Neural cell (in vitro differentiated cells): ENCODE measurements around the gene CADM1. TPM values are rescaled to one million over a fixed set of nuclear protein-coding genes. Genes with fewer than 3 reads are reported as not detected.
A peak's percentile ranks its signal among the peaks of the same experiment; 100 is the strongest.

Source experiments
- H2AFZ ChIP-seq: fragments of 200-600, 300-800 bp; sonication (generic), shearing (Covaris generic); 2 replicates; pipeline ENCODE4 v1.6.0; 2014; ENCODE audit warnings: low read depth, mild to moderate bottlenecking, antibody characterized with exemption, low read length, moderate library complexity
- H3F3A ChIP-seq: fragments of 200-600 bp; shearing (Covaris generic); 2 replicates; pipeline ENCODE4 v1.6.1; 2016; ENCODE audit warnings: mild to moderate bottlenecking, moderate library complexity, mixed read lengths, antibody characterized with exemption, low read length; ENCODE audit not compliant: insufficient read depth, poor library complexity, severe bottlenecking
- H3K27ac ChIP-seq: fragments of 200-600, 300-800 bp; sonication (generic), shearing (Covaris generic); 2 replicates; pipeline ENCODE4 v1.5.1; 2014; ENCODE audit warnings: mild to moderate bottlenecking, low read length, moderate library complexity
- H3K27me3 ChIP-seq: fragments of 300-800, 200-600 bp; sonication (generic), shearing (Covaris generic); 2 replicates; pipeline ENCODE4 v1.6.0; 2014; ENCODE audit warnings: mild to moderate bottlenecking, low read depth, low read length, moderate library complexity; ENCODE audit not compliant: insufficient read depth
- H3K36me3 ChIP-seq: fragments of 300-800, 200-600 bp; sonication (generic), shearing (Covaris generic); 2 replicates; pipeline ENCODE4 v1.5.1; 2014; ENCODE audit warnings: mild to moderate bottlenecking, antibody characterized with exemption, low read length, moderate library complexity; ENCODE audit not compliant: insufficient read depth
- H3K4me2 ChIP-seq: fragments of 300-800, 200-600 bp; sonication (generic), shearing (Covaris generic); 2 replicates; pipeline ENCODE4 v1.6.0; 2014; ENCODE audit warnings: mild to moderate bottlenecking, low read length
- H3K4me3 ChIP-seq: fragments of 300-800, 200-600 bp; sonication (generic), shearing (Covaris generic); 2 replicates; pipeline ENCODE4 v1.5.1; 2014; ENCODE audit warnings: mild to moderate bottlenecking, low read length, moderate library complexity
- H3K79me2 ChIP-seq: fragments of 200-600 bp; shearing (Covaris generic); replicated peaks from 2 replicates; pipeline ENCODE4 v1.6.0; 2014; ENCODE audit warnings: mild to moderate bottlenecking, low read length, moderate library complexity; ENCODE audit not compliant: insufficient read depth
- H3K9ac ChIP-seq: fragments of 300-800, 200-600 bp; sonication (generic), shearing (Covaris generic); 2 replicates; pipeline ENCODE4 v1.6.1; 2016; ENCODE audit warnings: mild to moderate bottlenecking, low read length, mixed read lengths
- H3K9me2 ChIP-seq: fragments of 200-600 bp; shearing (Covaris generic); 2 replicates; pipeline ENCODE4 v1.6.1; 2016; ENCODE audit warnings: mild to moderate bottlenecking, low read length, mixed read lengths; ENCODE audit not compliant: insufficient read depth
- H3K9me3 ChIP-seq: fragments of 200-600, 300-800 bp; sonication (generic), shearing (Covaris generic); 2 replicates; pipeline ENCODE4 v1.6.1; 2016; ENCODE audit warnings: mild to moderate bottlenecking, mixed run types, low read length, moderate library complexity, mixed read lengths
- H4K20me1 ChIP-seq: fragments of 200-600 bp; shearing (Covaris generic); 2 replicates; pipeline ENCODE4 v1.6.1; 2016; ENCODE audit warnings: mild to moderate bottlenecking, mixed run types; ENCODE audit not compliant: insufficient read depth
- CTCF ChIP-seq: fragments of 450-650 bp; IDR thresholded peaks from 2 replicates; pipeline ENCODE4 v1.5.1; 2014; ENCODE audit warnings: antibody characterized with exemption, mild to moderate bottlenecking, moderate library complexity; ENCODE audit not compliant: poor library complexity, severe bottlenecking
- EP300 ChIP-seq: fragments of 450-650 bp; conservative IDR thresholded peaks from 2 replicates; pipeline ENCODE4 v1.6.1; 2014; ENCODE audit warnings: antibody characterized with exemption, mild to moderate bottlenecking, moderate library complexity; ENCODE audit not compliant: poor library complexity, severe bottlenecking
- EZH2 ChIP-seq: fragments of 200-600, 300-800 bp; shearing (Covaris generic), sonication (generic); IDR thresholded peaks from 2 replicates; pipeline ENCODE4 v1.6.1; 2014; ENCODE audit warnings: antibody characterized with exemption, low read length, borderline replicate concordance, mild to moderate bottlenecking; ENCODE audit not compliant: insufficient read depth, poor library complexity, severe bottlenecking
- MXI1 ChIP-seq: fragments of 450-650 bp; conservative IDR thresholded peaks from 2 replicates; pipeline ENCODE4 v1.6.1; 2014; ENCODE audit warnings: antibody characterized with exemption, mild to moderate bottlenecking; ENCODE audit not compliant: poor library complexity, severe bottlenecking
- POLR2AphosphoS5 ChIP-seq: IDR thresholded peaks from 2 replicates; pipeline ENCODE4 v1.6.1; 2012
- RAD21 ChIP-seq: fragments of 450-650 bp; conservative IDR thresholded peaks from 2 replicates; pipeline ENCODE4 v1.6.1; 2014; ENCODE audit warnings: antibody characterized with exemption, mild to moderate bottlenecking, moderate library complexity
- REST ChIP-seq: IDR thresholded peaks from 2 replicates; pipeline ENCODE4 v1.6.1; 2012; ENCODE audit warnings: borderline replicate concordance
- SMC3 ChIP-seq: fragments of 450-650 bp; conservative IDR thresholded peaks from 2 replicates; pipeline ENCODE4 v1.6.1; 2014; ENCODE audit warnings: antibody characterized with exemption, mild to moderate bottlenecking, moderate library complexity; ENCODE audit not compliant: poor library complexity
- TAF1 ChIP-seq: IDR thresholded peaks from 2 replicates; pipeline ENCODE4 v1.6.1; 2012; ENCODE audit warnings: low read depth
- polyA plus RNA-seq: library from polyadenylated mRNA; depleted of rRNA; stranded (reverse); fragments of >200 nt; gene quantifications from 2 replicates; pipeline ENCODE4 v1.2.3, GENCODE V29; 2014

CADM1 gene
- polyA plus RNA-seq, 1 donor from 2014 or later = 92.1 TPM

GRCh38 chr11:115464269-115464668 lies 39.9 kb downstream of the CADM1 start:
- Histone ChIP-seq H3K36me3 (no peaks in the 10 kb centered on the region), H3K27me3 (no peaks in the 10 kb centered on the region), H3K9me3 (no peaks in the 10 kb centered on the region), H3K27ac (no peak overlapping the region), H4K20me1 (no peaks in the 10 kb centered on the region), H2AFZ (no peak overlapping the region), H3K4me3 (no peak overlapping the region), H3F3A (no peaks in the 10 kb centered on the region), H3K9me2 (no peaks in the 10 kb centered on the region), H3K4me2 (no peak overlapping the region), H3K9ac (no peak overlapping the region), H3K79me2 (peaks cover 36% of the 10 kb centered on the region)
- no peak for TF ChIP-seq CTCF
- no peak for TF ChIP-seq RAD21
- no peak for TF ChIP-seq POLR2AphosphoS5
- no peak for TF ChIP-seq EZH2

GRCh38 chr11:115463606-115464005 lies 40.6 kb downstream of the CADM1 start:
- peak overlapping the region; percentile 19 for H3K27ac ChIP-seq
- no peaks in the 10 kb centered on the region for H3K36me3 ChIP-seq
- no peak overlapping the region for H3K4me2 ChIP-seq
- no peaks in the 10 kb centered on the region for H3K27me3 ChIP-seq
- no peak for TF ChIP-seq CTCF
- no peak for TF ChIP-seq TAF1
- no peak for TF ChIP-seq RAD21
- TF ChIP-seq EP300 = no peak
- no peak for TF ChIP-seq SMC3
- TF ChIP-seq EZH2 = no peak
- no peak for TF ChIP-seq POLR2AphosphoS5
- TF ChIP-seq MXI1 = no peak
- TF ChIP-seq REST = no peak
- no peak overlapping the region for H3K9ac ChIP-seq
- H4K20me1 ChIP-seq = no peaks in the 10 kb centered on the region
- peaks cover 36% of the 10 kb centered on the region for H3K79me2 ChIP-seq
- H3F3A ChIP-seq = no peaks in the 10 kb centered on the region
- no peak overlapping the region for H3K4me3 ChIP-seq
- H2AFZ ChIP-seq = no peak overlapping the region
- H3K9me2 ChIP-seq = no peaks in the 10 kb centered on the region
- H3K9me3 ChIP-seq = no peaks in the 10 kb centered on the region
